ENCODE measurements around the gene TEDC2. TPM values are rescaled to one million over a fixed set of nuclear protein-coding genes. Genes with fewer than 3 reads are reported as not detected.

Gene TEDC2
- total and polyA plus RNA-seq, 10 of the 15 experiments (the other 5 are each of a cell fraction or from before 2014, with no cell fraction given): 0.23 to 47.9 (median 19.1) TPM

GRCh38 chr16:2505695-2506094 lies 45.8 kb downstream of the TEDC2 start:
- intact Hi-C loops (cut with micrococcal nuclease; ENCODE audit: unreplicated experiment): loop anchor here (5.0 to 10.0 kb wide), 2 partner anchors 38 to 241 kb away; partner anchors contain the start of gene RNPS1
- Histone ChIP-seq H4K20me1 (ENCODE audit: control insufficient read depth, insufficient read depth) (no peaks in the 10 kb centered on the region), H3K27me3 (replicated peaks in 1 of 2; ENCODE audit: control insufficient read depth in 2 of 2, insufficient read depth in 2 of 2, low read length in 1 of 2) (no peaks in the 10 kb centered on the region), H3K36me3 (ENCODE audit: control insufficient read depth in 2 of 2, insufficient read depth in 2 of 2, low read length in 1 of 2) (no peaks in the 10 kb centered on the region; a peak in 2 of 4 replicates), H3K9ac (ENCODE audit: control insufficient read depth, insufficient read depth, low read length) (no peak overlapping the region), H3K9me3 (replicated peaks; ENCODE audit: control insufficient read depth, insufficient read depth, low read length) (no peaks in the 10 kb centered on the region), H3K27ac (ENCODE audit: control insufficient read depth, insufficient read depth) (no peak overlapping the region), H2AFZ (ENCODE audit: control insufficient read depth, low read depth, low read length) (no peak overlapping the region), H3K4me2 (ENCODE audit: control insufficient read depth, insufficient read depth) (no peak overlapping the region), H3K4me1 (ENCODE audit: control insufficient read depth, insufficient read depth, low read length) (peaks cover 33% of the 10 kb centered on the region), H3K79me2 (ENCODE audit: control insufficient read depth, insufficient read depth, low read length) (no peaks in the 10 kb centered on the region), H3K4me3 (no peak overlapping the region)
- ChIA-PET SMC1A (ENCODE audit: uncharacterized antibody, unreplicated experiment) (no interaction called here), POLR2A (no interaction called here), RAD21 (ENCODE audit: unreplicated experiment) (no interaction called here), CTCF (interaction anchor here (1.0 to 1.2 kb wide), 2 partner anchors 11 to 19 kb away, joined by 3 to 5 read pairs; no protein-coding TSS in a partner anchor)
- WGBS (ENCODE audit: insufficient coverage, insufficient replicate concordance, low lambda C conversion rate, missing lambda C conversion rate): 87% methylated on average over 14 of the region's 14 CpGs
- no peak for ATAC-seq
- no TSS peak for BruUV-seq (replicated peaks)
- no peak for DNase-seq (ENCODE audit: low read depth, low spot score)
- in situ Hi-C loops (cut with MboI): loop anchor here (5.0 kb wide), 1 partner anchor 73 kb away; no protein-coding TSS in a partner anchor
- no peak for FAIRE-seq
- TF ChIP-seq HDGF (IDR thresholded peaks at IDR 0.05) (no peak), PAX8 (IDR thresholded peaks at IDR 0.05) (no peak), CREB1 (IDR thresholded peaks at IDR 0.05; ENCODE audit: low read depth) (no peak), ATF2 (IDR thresholded peaks at IDR 0.05; ENCODE audit: low read length) (no peak), NFYB (IDR thresholded peaks at IDR 0.05; ENCODE audit: insufficient read depth, low read depth, low read length) (no peak), SREBF1 (IDR thresholded peaks at IDR 0.05; ENCODE audit: low read length) (no peak), MXI1 (IDR thresholded peaks at IDR 0.05; ENCODE audit: low read depth, low read length) (no peak), SIN3A (IDR thresholded peaks at IDR 0.05; ENCODE audit: low read depth, low read length) (no peak)
- TF ChIP-seq, protein P1, sequence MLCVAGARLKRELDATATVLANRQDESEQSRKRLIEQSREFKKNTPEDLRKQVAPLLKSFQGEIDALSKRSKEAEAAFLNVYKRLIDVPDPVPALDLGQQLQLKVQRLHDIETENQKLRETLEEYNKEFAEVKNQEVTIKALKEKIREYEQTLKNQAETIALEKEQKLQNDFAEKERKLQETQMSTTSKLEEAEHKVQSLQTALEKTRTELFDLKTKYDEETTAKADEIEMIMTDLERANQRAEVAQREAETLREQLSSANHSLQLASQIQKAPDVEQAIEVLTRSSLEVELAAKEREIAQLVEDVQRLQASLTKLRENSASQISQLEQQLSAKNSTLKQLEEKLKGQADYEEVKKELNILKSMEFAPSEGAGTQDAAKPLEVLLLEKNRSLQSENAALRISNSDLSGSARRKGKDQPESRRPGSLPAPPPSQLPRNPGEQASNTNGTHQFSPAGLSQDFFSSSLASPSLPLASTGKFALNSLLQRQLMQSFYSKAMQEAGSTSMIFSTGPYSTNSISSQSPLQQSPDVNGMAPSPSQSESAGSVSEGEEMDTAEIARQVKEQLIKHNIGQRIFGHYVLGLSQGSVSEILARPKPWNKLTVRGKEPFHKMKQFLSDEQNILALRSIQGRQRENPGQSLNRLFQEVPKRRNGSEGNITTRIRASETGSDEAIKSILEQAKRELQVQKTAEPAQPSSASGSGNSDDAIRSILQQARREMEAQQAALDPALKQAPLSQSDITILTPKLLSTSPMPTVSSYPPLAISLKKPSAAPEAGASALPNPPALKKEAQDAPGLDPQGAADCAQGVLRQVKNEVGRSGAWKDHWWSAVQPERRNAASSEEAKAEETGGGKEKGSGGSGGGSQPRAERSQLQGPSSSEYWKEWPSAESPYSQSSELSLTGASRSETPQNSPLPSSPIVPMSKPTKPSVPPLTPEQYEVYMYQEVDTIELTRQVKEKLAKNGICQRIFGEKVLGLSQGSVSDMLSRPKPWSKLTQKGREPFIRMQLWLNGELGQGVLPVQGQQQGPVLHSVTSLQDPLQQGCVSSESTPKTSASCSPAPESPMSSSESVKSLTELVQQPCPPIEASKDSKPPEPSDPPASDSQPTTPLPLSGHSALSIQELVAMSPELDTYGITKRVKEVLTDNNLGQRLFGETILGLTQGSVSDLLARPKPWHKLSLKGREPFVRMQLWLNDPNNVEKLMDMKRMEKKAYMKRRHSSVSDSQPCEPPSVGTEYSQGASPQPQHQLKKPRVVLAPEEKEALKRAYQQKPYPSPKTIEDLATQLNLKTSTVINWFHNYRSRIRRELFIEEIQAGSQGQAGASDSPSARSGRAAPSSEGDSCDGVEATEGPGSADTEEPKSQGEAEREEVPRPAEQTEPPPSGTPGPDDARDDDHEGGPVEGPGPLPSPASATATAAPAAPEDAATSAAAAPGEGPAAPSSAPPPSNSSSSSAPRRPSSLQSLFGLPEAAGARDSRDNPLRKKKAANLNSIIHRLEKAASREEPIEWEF (IDR thresholded peaks at IDR 0.05; ENCODE audit: insufficient replicate concordance, low read depth, low read length): no peak

Data from GM12878 (cell line).